ENCODE results near the gene RAB35.

RAB35 gene

GRCh38 chr12:120156315-120157259 is 40.0 kb upstream of the RAB35 start:
- POLR2A ChIA-PET: interaction anchor here (1.7 kb wide), 1 partner anchor 45 kb away, joined by 4 read pairs; the partner anchor contains the start of gene RPLP0
- CTCF ChIA-PET: no interaction called here
- no peak for DNase-seq (ENCODE audit: extremely low spot score)
- TF ChIP-seq LEF1 (IDR thresholded peaks at IDR 0.05; ENCODE audit: borderline replicate concordance) (no peak), BHLHE40 (IDR thresholded peaks at IDR 0.05; ENCODE audit: borderline replicate concordance) (no peak), ZNF384 (IDR thresholded peaks at IDR 0.05) (no peak), SP1 (IDR thresholded peaks at IDR 0.05) (no peak), PKNOX1 (IDR thresholded peaks at IDR 0.05) (no peak), SUZ12 (IDR thresholded peaks at IDR 0.05) (no peak), HDGF (IDR thresholded peaks at IDR 0.05; ENCODE audit: borderline replicate concordance) (no peak), FOXK2 (IDR thresholded peaks at IDR 0.05) (no peak), L3MBTL2 (conservative IDR thresholded peaks at IDR 0.05) (no peak), ELF4 (IDR thresholded peaks at IDR 0.05) (no peak), ARNT (IDR thresholded peaks at IDR 0.05) (no peak), NFRKB (IDR thresholded peaks at IDR 0.05) (no peak), FOXM1 (IDR thresholded peaks at IDR 0.05; ENCODE audit: borderline replicate concordance) (no peak), CTBP1 (IDR thresholded peaks at IDR 0.05; ENCODE audit: borderline replicate concordance) (no peak), TARDBP (IDR thresholded peaks at IDR 0.05) (no peak), FOXA1 (IDR thresholded peaks at IDR 0.05) (no peak)

- POLR2A ChIA-PET: interaction anchor here (1.7 kb wide), 1 partner anchor 46 kb away, joined by 4 read pairs; the partner anchor contains the start of gene RPLP0
- no peak for DNase-seq (ENCODE audit: extremely low spot score)
- CTCF ChIA-PET: no interaction called here
- no peak for TF ChIP-seq TARDBP (IDR thresholded peaks at IDR 0.05)
- no peak for TF ChIP-seq PKNOX1 (IDR thresholded peaks at IDR 0.05)
- no peak for TF ChIP-seq FOXA1 (IDR thresholded peaks at IDR 0.05)
- no peak for TF ChIP-seq FOXM1 (IDR thresholded peaks at IDR 0.05; ENCODE audit: borderline replicate concordance)
- no peak for TF ChIP-seq FOXK2 (IDR thresholded peaks at IDR 0.05)
Measured at GRCh38 chr12:120155072-120155471, 38.5 kb upstream of the RAB35 start.

GRCh38 chr12:120150919-120151525 is 34.5 kb upstream of the RAB35 start:
- no peak for DNase-seq (ENCODE audit: extremely low spot score)
- TF ChIP-seq ELF4 (IDR thresholded peaks at IDR 0.05) (no peak), FOXA1 (IDR thresholded peaks at IDR 0.05) (no peak), BHLHE40 (IDR thresholded peaks at IDR 0.05; ENCODE audit: borderline replicate concordance) (no peak), CTBP1 (IDR thresholded peaks at IDR 0.05; ENCODE audit: borderline replicate concordance) (no peak), ARNT (IDR thresholded peaks at IDR 0.05) (no peak)
- ChIA-PET POLR2A (no interaction called here), CTCF (no interaction called here)

- no peak for DNase-seq (ENCODE audit: extremely low spot score)
- ChIA-PET POLR2A (interaction anchor here (1.1 kb wide), 2 partner anchors 53 to 143 kb away, joined by 3 to 4 read pairs; partner anchors contain the start of gene RNU4-2), CTCF (no interaction called here)
- TF ChIP-seq FOXK2 (IDR thresholded peaks at IDR 0.05) (no peak), SP1 (IDR thresholded peaks at IDR 0.05) (no peak), FOXA1 (IDR thresholded peaks at IDR 0.05) (no peak), ELF4 (IDR thresholded peaks at IDR 0.05) (no peak), NFRKB (IDR thresholded peaks at IDR 0.05) (no peak), ARNT (IDR thresholded peaks at IDR 0.05) (no peak), ZNF384 (IDR thresholded peaks at IDR 0.05) (no peak), HDGF (IDR thresholded peaks at IDR 0.05; ENCODE audit: borderline replicate concordance) (no peak), CTBP1 (IDR thresholded peaks at IDR 0.05; ENCODE audit: borderline replicate concordance) (no peak), FOXM1 (IDR thresholded peaks at IDR 0.05; ENCODE audit: borderline replicate concordance) (no peak), L3MBTL2 (conservative IDR thresholded peaks at IDR 0.05) (no peak), BHLHE40 (IDR thresholded peaks at IDR 0.05; ENCODE audit: borderline replicate concordance) (no peak), TARDBP (IDR thresholded peaks at IDR 0.05) (no peak), LEF1 (IDR thresholded peaks at IDR 0.05; ENCODE audit: borderline replicate concordance) (no peak), SUZ12 (IDR thresholded peaks at IDR 0.05) (no peak), PKNOX1 (IDR thresholded peaks at IDR 0.05) (no peak)
Measured at GRCh38 chr12:120148011-120148410, 31.5 kb upstream of the RAB35 start.

- POLR2A ChIA-PET: no interaction called here
- CTCF ChIA-PET: no interaction called here
- no peak for TF ChIP-seq FOXA1 (IDR thresholded peaks at IDR 0.05)
- TF ChIP-seq ARNT (IDR thresholded peaks at IDR 0.05): no peak
- no peak for TF ChIP-seq SP1 (IDR thresholded peaks at IDR 0.05)
- TF ChIP-seq BHLHE40 (IDR thresholded peaks at IDR 0.05; ENCODE audit: borderline replicate concordance): no peak
Measured at GRCh38 chr12:120145164-120145563, 28.6 kb upstream of the RAB35 start.

GRCh38 chr12:120144215-120144614 is 27.7 kb upstream of the RAB35 start:
- ChIA-PET POLR2A (no interaction called here), CTCF (no interaction called here)
- no peak for TF ChIP-seq ELF4 (IDR thresholded peaks at IDR 0.05)
- no peak for DNase-seq (ENCODE audit: extremely low spot score)

More at GRCh38 chr12:120145164-120145563, 28.6 kb upstream of the RAB35 start:
- no peak for DNase-seq (ENCODE audit: extremely low spot score)
